Thymus (tissue), 11 donors: ENCODE data around the gene PLEKHH1. TPM values are rescaled to one million over a fixed set of nuclear protein-coding genes. Genes with fewer than 3 reads are reported as not detected.
A peak's percentile ranks its signal among the peaks of the same experiment; 100 is the strongest.

Experiments used
- DNase-seq, 9 donors: peaks; one replicate each; pipeline ENCODE4 v3.0.0-alpha.2; 2013; ENCODE audit warnings: low spot score in 9 of 9, low read depth in 6 of 9, missing footprints in 1 of 9
- H3K27ac ChIP-seq, 2 donors: one replicate each; pipeline ENCODE4 v1.5.1; 2013; ENCODE audit warnings: control low read depth in 1 of 2, low read depth in 1 of 2, low read length in 1 of 2, mild to moderate bottlenecking in 1 of 2, moderate library complexity in 1 of 2
- H3K27me3 ChIP-seq, 2 donors: one replicate each; pipeline ENCODE4 v1.5.1; 2013; ENCODE audit warnings: low read length in 1 of 2; ENCODE audit not compliant: control insufficient read depth in 2 of 2, insufficient read depth in 1 of 2
- H3K36me3 ChIP-seq, 2 donors: one replicate each; pipeline ENCODE4 v1.5.1; 2013; ENCODE audit warnings: low read length in 1 of 2, mild to moderate bottlenecking in 1 of 2, moderate library complexity in 1 of 2; ENCODE audit not compliant: control insufficient read depth in 2 of 2, insufficient read depth in 2 of 2
- H3K4me1 ChIP-seq, 2 donors: one replicate each; pipeline ENCODE4 v1.5.1; 2013; ENCODE audit warnings: low read length in 2 of 2; ENCODE audit not compliant: control insufficient read depth in 2 of 2, insufficient read depth in 2 of 2
- H3K4me3 ChIP-seq, 2 donors: one replicate each; pipeline ENCODE4 v1.5.1; 2013; ENCODE audit warnings: low read length in 2 of 2, control low read depth in 1 of 2, mild to moderate bottlenecking in 1 of 2
- H3K9me3 ChIP-seq, 2 donors: one replicate each; pipeline ENCODE4 v1.5.1; 2013; ENCODE audit warnings: low read length in 1 of 2, mild to moderate bottlenecking in 1 of 2; ENCODE audit not compliant: control insufficient read depth in 2 of 2, insufficient read depth in 1 of 2
- WGBS: extraction: QIAGEN DNeasy Blood & Tissue Kit; methylation state at CpG from one replicate; pipeline ENCODE4 v1.1.7; 2013; 5-methylcytosine and 5-hydroxymethylcytosine counted together
- polyA plus RNA-seq: library from polyadenylated mRNA; stranded (reverse); fragments of 200-250 nt; gene quantifications from one replicate; pipeline ENCODE4 v1.2.3, GENCODE V29; 2013
- total RNA-seq: library from RNA; stranded (reverse); fragments of 120-200 nt; gene quantifications from one replicate; pipeline ENCODE4 v1.2.4, GENCODE V29; 2013
- donor health status: healthy.

Gene PLEKHH1
- total and polyA plus RNA-seq, 2 donors: 2.0 to 10.7 TPM

- Histone ChIP-seq H3K27ac (no peak overlapping the region), H3K27me3 (no peaks in the 10 kb centered on the region), H3K4me1 (no peaks in the 10 kb centered on the region), H3K9me3 (no peaks in the 10 kb centered on the region), H3K36me3 (no peaks in the 10 kb centered on the region), H3K4me3 (no peak overlapping the region)
- DNase-seq: no peak
- WGBS: 92% methylated on average over 7 of the region's 7 CpGs
Measured at GRCh38 chr14:67579636-67580035, 46.5 kb downstream of the PLEKHH1 start.

DNA sequence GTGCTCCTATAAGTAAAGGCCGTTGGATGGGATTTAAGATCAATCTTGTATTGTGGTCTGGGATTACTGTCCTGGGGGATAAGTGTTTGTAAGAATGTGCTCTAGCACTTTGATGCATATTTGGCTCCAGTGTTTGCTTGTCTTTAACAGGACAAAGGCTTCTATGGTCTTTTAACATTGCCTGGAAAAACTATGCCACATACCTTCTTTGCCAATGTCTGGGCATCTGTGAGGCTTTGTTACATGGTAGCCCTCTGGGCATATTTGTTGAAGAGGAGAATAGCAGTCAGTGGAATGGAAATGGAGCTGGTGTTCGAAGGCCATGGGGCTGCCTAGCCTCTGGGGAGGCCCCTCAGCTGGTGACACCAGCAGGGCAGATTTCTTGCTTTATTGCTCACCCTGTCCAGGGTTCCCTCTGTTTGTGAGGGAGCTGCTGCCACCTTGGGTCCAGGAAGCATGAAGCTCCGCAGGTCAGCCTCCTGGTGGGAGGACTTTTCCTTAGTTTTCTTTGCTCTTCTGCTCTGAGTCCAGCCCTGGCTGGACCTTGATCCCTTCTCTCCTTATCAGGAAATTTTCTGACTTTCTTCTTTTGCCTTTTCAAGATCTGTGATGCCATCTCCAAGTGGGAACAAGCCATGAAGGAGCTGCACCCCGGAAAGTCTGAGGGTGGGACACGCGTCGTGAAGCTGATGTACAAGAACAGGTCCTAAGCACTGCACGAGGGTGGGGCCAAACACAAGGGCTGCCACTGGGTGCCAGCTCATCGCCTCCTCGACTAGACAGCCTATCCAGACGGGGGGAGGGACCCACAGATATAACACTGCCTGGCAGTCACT, 47.5 kb downstream of the PLEKHH1 start:
- H3K36me3 ChIP-seq: peaks cover 0 to under 1% of the 10 kb centered on the region in 2 donors
- WGBS: 98% methylated on average over 11 of the region's 11 CpGs
- DNase-seq: no peak

DNA sequence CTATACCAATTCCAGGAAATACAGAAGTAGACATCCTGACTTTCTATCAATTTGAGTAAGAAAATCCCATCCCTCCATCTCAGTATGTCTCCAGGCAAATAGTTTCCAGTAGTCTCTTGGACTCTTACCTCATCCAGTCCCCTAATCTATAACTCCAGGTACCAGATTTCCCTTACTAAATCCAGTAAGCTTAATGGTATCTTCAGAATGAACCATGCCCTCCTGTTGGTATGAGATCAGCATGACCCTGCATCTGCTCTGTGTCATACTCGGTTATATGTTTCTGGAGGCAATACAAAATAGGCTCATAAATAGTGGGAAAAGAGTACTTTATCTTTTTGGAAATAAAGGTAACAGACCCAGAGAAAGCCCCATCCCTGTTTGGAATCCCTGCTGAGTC, 48.6 kb downstream of the PLEKHH1 start:
- 100% methylated on average over 1 of the region's 1 CpG for WGBS
- H3K4me3 ChIP-seq: no peak overlapping the region
- no peaks in the 10 kb centered on the region for H3K4me1 ChIP-seq
- no peak for DNase-seq
- H3K9me3 ChIP-seq: no peaks in the 10 kb centered on the region
- H3K27me3 ChIP-seq: no peaks in the 10 kb centered on the region
- H3K27ac ChIP-seq: no peak overlapping the region
- peaks cover 0 to 7% of the 10 kb centered on the region in 2 donors for H3K36me3 ChIP-seq

More for the DNA sequence above, 47.5 kb downstream of the PLEKHH1 start:
- Histone ChIP-seq H3K4me3 (no peak overlapping the region), H3K4me1 (no peaks in the 10 kb centered on the region), H3K27ac (no peak overlapping the region), H3K9me3 (no peaks in the 10 kb centered on the region), H3K27me3 (no peaks in the 10 kb centered on the region)

- no peaks in the 10 kb centered on the region for H3K4me1 ChIP-seq
- 88% methylated on average over 7 of the region's 7 CpGs for WGBS
- no peaks in the 10 kb centered on the region for H3K27me3 ChIP-seq
- H3K9me3 ChIP-seq: no peaks in the 10 kb centered on the region
- H3K4me3 ChIP-seq: no peak overlapping the region
- no peak for DNase-seq
- peaks cover 0 to 11% of the 10 kb centered on the region in 2 donors for H3K36me3 ChIP-seq
- H3K27ac ChIP-seq: no peak overlapping the region
Measured at GRCh38 chr14:67582061-67582460, 49.0 kb downstream of the PLEKHH1 start.

DNA sequence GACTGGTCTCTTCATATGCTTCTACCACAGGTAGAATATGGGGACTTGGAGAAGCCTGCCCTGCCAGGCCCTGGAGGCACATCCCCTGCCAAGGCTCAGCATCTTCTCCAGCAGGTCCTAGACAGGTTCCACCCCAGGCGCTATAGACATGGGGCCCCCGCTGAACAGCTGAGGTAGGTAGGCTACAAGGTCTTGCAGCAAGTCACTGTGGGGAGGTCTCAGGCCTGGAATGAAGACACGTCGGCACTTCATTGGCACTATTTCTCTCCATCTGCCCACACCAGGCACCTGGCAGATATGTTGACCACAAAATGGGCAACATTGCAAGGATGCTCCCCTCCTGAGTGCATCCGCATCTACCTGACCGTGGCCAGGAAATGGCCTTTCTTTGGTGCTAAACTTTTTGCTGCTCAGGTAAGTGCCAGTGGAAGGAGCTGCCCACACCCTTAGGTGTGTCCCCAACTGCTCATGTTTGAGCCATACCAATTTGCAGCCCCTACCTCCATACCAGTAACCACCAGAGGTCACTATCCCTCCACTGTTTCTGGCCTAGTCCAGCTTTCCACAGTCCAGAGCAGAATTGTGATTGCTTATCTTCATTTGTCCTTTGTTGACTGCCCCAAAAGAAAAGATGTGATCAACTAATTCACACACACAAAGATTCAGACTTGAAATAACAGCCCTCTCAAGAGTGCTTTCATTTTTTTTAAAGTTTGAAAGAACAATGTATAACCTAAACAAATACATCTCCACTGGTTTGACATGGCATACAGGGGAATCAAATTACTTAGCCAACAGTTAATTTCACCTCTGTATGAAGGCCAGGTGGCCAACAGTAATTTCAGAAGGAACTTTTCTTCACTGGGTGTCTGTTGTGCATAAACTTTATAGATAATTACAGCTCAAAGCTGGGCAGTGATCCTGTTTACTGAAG, 50.9 kb downstream of the PLEKHH1 start:
- Histone ChIP-seq H3K9me3 (no peaks in the 10 kb centered on the region), H3K4me1 (no peaks in the 10 kb centered on the region), H3K27ac (no peak overlapping the region), H3K36me3 (peaks cover 4 to 27% of the 10 kb centered on the region in 2 donors), H3K27me3 (no peaks in the 10 kb centered on the region), H3K4me3 (no peak overlapping the region)
- peak in 3 of 9 donors; percentile 18 to 39 (median 33) for DNase-seq
- WGBS: 96% methylated on average over 6 of the region's 6 CpGs

- Histone ChIP-seq H3K4me1 (no peaks in the 10 kb centered on the region), H3K4me3 (no peak overlapping the region), H3K36me3 (peaks cover 7 to 32% of the 10 kb centered on the region in 2 donors), H3K27ac (no peak overlapping the region), H3K9me3 (no peaks in the 10 kb centered on the region), H3K27me3 (no peaks in the 10 kb centered on the region)
- WGBS: 100% methylated on average over 3 of the region's 3 CpGs
- DNase-seq: no peak
Measured at GRCh38 chr14:67584978-67585377, 51.9 kb downstream of the PLEKHH1 start.

DNA sequence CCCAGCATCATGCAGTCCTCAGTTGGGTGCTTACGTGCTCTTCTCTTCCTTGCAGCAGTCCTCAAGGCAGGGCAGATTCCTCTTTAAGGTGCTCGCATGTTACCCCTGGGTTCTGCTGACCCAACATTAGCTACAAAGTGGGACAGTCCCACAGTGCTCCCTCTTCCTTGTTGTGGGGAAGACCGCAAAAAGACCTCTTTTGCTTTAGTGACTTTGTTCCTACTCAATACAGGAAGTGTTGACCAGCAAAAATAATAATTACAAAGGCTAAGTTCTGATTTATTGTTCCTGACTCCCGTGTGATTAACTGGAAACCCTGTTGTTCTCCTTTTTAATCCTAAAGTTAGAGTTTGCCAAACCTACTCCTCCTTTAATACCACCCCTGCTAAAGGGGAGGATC, 53.3 kb downstream of the PLEKHH1 start:
- Histone ChIP-seq H3K27ac (no peak overlapping the region), H3K4me1 (no peaks in the 10 kb centered on the region), H3K27me3 (no peaks in the 10 kb centered on the region), H3K4me3 (no peak overlapping the region), H3K9me3 (no peaks in the 10 kb centered on the region), H3K36me3 (peaks cover 9 to 36% of the 10 kb centered on the region in 2 donors)
- WGBS: 86% methylated on average over 4 of the region's 4 CpGs
- DNase-seq: no peak

GRCh38 chr14:67589204-67589770, 56.2 kb downstream of the PLEKHH1 start:
- peaks cover 13 to 55% of the 10 kb centered on the region in 2 donors for H3K36me3 ChIP-seq
- DNase-seq: no peak
- WGBS: 98% methylated on average over 2 of the region's 2 CpGs
- H3K27me3 ChIP-seq: no peaks in the 10 kb centered on the region
- H3K4me3 ChIP-seq: no peak overlapping the region
- no peaks in the 10 kb centered on the region for H3K4me1 ChIP-seq
- H3K9me3 ChIP-seq: no peaks in the 10 kb centered on the region
- H3K27ac ChIP-seq: no peak overlapping the region
